GM21360 (cell line): ENCODE measurements around the gene GLB1L2.

ENCODE experiments used
- ATAC-seq: cut with Tn5 transposase; IDR thresholded peaks from one replicate; pipeline ENCODE4 v1.9.1; 2021; ENCODE audit warnings: mild to moderate bottlenecking, moderate library complexity; ENCODE audit not compliant: unreplicated experiment

GLB1L2 gene

DNA sequence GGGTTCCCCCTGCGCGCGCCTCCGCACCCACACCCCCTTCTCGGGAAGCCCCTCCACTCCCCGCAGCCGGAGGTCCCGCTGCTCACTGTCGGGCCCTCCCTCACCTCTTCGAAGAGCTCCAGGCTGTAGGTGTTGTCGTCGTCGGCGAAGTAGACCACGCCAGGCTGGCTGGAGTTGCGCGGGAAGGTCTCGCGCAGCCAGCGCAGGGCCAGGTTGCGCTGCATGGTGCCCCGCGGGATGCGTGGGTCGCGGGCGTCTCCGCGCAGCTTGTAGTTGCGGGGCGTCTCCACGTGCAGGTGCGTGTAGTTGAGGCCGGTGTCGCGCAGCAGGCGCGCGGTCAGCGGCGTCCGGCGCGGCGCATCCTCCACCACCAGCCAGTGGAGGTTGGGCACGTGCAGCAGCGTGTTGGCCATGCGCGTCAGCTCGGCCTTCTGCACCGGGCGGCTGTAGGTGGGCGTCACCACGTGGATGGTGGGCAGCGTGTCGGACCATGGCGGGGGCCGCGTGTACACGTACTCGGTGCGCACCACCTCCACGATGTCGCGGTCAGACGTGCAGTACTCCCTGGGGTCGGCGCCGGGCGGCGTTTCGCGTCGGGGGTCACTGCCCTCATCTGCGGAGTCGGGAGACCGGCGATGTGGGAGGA, 51.9 kb downstream of the GLB1L2 start:
- ATAC-seq, result no peak

DNA sequence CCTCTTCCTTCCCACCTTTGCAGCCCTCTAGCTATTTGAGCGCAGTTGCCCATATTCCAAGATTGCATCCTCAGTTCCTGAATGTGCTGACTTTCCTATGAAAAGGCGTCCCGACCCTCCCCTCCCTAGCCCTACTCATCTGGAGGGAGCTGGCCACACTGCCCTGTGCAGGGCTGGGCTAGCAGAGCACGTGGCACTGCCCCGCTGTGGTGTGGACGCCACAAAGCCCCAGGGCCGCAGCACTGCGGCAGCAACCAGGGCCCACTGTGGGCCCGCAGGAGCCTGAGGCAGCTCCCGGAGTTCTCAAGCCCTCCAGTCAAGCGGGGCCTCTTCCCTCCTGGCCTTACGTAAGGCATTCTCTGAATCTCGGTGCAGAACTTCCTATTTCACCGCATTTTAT, 52.6 kb downstream of the GLB1L2 start:
- no peak for ATAC-seq

DNA sequence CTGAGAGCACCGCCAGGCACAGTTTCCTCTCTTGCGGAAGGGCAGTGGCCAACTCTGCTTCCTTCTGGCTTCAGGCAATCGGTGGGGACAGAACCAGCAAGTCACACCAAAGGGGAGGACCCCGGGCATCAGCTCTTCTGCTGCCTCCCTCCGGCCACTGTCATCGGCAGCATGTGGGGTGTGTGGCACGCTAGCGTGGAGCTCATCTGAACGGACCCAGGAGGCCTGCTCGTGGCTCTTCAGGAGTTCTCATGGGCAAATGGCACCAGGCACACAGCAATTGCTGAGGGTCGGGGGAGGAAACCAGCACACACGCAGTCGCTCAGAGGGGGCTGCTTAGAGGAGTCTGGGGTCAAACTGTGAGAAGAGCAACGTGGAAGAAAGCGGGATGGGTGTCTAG, 53.4 kb downstream of the GLB1L2 start:
- ATAC-seq, result no peak

DNA sequence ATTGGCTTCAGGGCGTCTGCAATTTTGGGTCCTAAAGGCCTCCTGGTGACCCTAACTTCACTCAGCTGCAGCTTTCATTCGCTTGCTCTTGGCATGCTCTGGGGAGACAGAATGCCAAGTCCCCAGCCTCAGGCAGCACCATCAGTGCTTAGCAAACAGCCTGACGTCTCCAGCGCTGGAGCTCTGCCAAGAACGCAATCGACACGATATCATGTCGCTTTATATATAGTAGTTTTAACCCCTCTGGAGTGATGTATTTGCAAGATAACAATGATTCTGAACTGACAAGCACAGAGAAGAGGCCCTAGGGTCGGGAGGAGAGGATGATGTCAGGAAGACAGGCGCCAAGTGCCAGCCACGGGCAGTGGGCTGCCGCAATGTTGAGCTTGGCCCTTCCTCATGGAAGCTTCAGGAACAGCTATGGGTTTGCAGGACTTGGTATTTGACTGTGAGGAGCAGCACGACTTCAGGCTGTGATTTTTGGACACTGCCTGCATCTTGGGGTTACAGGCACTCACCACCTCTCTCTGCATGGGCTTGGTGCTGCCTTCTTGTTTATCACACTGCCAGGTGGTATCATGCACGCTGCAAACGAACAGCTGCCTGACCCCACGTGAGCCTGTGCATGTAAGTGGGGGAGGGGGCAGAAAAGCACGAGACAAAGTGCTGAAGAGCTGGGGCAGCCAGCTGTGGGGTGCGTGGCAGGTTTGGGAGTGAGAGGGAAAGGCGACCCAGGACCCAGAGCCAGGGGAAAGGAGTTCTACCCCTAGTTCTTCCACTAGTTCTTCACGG, 54.2 kb downstream of the GLB1L2 start:
- no peak for ATAC-seq

DNA sequence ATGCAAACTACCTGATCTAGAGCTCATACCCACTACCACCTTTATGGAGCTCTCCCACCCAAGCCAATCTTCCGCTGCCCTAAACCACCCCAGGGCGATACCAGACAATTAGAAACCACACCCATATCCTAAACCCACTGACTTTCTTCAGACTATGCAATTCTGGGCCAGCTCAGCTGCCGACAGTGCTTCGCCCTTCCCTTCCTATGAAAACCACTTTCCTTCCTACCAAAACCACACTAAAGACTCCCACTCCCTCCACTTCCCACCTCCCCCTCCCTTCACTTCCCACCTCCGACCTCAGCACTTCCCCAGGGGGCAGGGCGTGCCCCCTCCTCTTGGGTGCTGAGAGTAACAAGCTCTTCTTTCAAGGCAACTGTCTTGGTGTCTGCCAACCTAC, 55.2 kb downstream of the GLB1L2 start:
- no peak for ATAC-seq

DNA sequence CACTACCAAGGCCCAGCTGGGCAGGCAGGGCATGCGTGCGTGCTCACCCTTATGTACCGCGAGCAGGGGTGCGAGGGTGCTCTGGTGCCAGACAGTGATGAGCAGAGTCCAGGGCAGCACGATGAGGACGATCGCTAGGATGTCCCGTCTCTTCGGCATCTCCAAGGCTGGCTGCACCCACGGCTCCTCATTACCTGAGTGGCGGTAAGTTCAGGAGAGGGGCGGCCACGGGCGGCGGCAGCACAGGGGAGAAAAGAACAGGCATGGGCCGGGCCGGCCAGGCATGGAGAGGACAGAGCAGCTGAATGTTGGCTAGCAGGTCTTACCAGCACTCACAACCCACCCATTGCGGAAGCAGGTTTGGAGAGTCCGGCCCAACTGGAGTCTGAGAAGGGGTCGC, 55.7 kb downstream of the GLB1L2 start:
- no peak for ATAC-seq

DNA sequence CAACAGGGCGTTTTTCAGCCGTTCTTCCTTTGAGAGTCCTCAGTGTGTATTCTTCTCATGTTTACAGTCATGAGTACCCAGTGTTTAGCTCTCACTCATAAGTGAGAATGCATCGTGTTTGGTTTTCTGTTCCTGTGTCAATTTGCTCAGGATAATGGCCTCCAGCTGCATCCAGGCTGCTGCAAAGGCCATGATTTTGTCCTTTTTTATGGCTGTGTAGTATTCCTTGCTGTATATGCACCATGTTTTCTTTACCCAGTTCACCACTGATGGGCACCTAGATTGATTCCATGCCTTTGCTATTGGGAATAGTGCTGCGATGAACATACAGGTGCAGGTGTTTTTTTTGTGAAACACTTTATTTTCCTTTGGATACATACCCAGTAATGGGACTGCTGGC, 56.8 kb downstream of the GLB1L2 start:
- ATAC-seq, result no peak

DNA sequence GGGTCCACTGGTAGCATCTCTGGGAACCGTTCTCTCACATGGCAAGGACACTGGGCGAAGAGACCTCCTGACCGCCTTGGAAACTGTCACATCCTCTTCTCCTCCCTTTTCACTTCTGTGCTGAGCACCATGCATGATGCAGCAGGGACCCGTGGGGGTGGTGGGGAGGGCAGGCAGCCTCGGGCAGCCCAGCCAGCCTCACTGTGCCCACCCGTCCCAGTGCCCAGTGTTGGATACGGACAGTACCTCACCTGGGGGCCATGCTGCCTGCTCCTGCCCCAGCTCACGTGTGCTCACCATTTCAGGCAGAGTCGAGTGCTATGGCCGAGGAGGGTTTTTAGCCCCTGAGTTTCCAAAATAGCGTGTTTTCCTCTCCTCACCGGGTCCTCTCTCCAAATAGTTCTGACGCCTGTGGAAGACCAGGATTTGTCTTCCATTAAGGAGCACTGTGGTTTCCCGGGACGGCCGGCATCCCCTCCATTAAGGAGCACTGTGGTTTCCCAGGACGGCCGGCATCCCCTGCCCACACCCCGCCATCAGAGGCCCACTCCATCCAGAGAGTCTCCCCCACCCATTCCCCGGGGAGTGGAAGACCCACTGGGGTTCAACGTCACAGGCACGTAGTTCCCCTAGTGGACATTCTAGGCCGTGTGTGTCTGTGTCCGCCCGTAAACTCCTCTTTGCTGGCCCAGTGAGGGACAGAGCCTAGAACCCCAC, 57.8 kb downstream of the GLB1L2 start:
- no peak for ATAC-seq

DNA sequence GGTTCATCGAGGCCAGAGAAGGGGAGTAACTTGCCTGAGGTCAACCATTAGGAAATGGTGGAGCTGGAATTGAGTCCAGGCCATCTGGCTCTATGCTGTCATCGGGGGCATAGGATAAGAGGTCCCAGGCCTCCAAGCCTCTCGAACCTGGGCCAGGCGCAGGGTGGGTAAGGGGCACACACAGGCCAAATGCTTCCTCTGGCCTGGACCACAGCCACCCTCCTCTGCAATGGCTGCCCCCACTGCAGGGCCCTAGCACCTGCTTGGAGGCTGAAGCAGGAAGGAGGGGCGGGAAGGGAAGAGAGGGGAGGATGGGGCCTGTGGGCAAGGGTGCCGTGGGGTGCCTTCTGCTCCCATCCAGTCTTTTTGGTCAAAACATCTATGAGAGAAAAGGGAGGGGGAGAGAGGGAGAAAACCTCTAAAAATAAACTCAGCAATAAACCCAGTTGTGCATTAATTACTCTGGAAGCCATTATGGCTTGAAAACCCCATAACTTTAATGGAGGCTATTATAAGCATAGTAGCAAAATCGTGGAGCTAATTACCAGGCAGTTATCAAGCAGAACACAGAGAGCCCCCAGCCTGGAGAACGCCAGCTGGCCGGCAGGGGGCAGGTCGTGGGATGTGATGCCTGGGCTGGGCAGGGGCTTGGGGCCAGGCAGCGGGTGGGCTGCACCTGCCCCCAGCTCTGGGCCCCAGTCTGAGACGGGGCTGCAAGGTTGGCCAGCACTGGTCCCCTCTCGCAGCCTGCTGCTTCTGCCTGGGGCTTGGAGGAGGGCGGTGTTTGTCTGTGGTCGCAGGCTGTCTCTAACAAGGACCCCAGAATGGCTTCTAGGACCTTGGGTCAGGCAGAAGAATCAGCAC, 59.1 kb downstream of the GLB1L2 start:
- no peak for ATAC-seq

DNA sequence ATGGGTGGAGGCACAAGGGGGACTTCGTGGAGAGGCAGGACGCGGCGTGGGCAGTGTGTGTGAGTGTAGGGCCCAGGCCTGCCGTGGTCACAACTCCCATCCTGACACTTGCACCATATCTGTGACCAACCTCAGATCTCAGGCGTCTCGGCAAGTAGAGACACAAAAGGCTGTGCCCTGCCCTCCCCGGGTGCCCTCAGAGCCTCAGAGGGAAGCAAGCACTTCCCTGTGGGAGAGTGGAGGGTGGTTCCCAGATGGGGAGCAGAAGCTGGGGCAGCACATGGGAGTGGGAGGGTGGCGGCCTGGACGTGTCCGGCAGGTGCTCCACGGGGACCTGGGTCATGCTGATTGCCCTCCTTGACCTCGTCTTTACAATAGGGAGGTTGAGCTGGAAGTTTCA, 59.9 kb downstream of the GLB1L2 start:
- ATAC-seq, result no peak

DNA sequence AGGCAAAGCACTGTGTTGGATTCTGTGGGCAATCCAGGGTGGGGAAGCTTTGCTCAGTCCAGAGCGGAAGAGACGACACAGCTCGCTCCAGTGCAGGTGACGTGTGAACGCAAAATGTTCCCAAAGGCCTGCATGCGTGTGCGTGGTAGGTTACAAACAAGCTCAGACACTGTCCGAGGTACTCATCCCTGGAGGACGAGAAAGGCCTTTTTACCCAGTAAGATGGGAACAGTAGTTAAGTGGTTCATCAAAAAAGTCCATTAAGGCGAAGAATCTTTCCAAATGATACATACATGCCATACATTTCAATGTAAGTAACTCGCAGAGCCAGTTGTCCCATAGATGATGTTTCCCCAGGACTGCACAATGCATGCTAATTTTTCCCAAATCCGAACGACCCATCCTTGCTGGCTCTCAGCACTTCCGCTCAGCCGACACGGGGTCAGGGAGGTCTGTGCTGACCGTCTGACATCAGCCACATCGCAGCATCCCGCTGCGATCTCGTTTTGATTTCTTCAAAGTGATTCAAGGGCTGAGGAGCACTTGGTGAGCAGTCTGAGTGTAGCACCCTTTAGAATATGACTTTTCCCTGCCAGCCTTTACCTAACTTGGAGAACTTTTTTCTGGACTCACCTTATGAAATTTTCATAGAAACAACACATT, 61.3 kb downstream of the GLB1L2 start:
- ATAC-seq, result no peak

DNA sequence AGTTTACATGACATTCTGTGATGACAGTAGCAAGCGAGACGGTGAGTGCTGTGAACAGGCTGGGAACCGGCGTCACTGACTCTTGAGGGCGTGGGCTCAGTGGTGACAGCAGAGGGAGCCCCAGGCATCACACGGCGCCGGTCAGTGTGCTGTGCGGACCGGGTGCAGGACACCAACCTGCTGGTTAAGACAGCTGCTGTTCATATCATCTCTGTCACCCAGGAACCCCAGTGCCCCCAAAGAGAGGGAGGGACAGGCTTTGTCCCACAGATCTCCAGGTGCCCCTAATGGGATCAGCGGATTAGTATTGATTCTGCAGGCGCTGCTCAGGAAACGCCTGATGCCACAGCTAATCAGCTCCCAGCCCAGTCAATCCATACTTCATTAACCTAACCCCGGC, 61.9 kb downstream of the GLB1L2 start:
- no peak for ATAC-seq

DNA sequence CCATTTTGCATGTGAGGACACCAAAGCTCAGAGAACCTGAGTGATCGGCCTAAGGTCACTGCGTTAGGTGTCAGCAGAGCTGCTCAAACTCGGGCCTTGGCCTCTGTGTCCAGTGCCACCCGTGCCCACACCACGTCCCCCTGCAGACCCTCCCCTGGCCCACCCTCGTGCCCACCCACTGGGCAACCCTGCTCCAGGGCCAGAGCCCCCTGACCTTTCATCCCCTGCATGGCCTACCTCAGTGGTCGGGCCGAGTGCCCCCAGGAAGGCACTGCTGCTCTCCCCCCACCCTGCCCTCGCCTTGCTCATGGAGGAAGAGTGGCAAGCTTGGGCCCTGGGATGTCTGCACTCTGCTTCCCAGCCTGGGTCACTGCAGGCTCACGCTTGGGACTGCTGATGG, 62.5 kb downstream of the GLB1L2 start:
- no peak for ATAC-seq

DNA sequence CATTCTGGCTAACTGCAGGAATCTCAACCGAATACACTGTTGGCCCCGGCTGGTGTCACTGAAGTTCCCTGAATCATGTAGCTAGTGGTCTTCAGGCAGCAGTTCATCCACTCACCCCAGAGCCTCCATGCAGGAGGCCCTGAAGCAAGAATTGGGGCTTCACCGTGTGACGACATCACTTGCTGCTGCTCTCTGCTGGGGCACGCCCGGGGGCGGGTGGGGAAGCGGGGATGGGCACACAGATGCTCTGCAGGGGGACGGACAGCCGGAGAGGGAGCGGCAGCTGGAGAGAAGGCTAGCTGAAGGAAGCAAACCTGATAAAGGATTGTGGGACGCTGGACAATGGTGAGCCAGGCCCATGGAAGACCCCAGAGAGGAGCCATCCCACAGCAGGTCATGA, 63.2 kb downstream of the GLB1L2 start:
- ATAC-seq, result no peak

DNA sequence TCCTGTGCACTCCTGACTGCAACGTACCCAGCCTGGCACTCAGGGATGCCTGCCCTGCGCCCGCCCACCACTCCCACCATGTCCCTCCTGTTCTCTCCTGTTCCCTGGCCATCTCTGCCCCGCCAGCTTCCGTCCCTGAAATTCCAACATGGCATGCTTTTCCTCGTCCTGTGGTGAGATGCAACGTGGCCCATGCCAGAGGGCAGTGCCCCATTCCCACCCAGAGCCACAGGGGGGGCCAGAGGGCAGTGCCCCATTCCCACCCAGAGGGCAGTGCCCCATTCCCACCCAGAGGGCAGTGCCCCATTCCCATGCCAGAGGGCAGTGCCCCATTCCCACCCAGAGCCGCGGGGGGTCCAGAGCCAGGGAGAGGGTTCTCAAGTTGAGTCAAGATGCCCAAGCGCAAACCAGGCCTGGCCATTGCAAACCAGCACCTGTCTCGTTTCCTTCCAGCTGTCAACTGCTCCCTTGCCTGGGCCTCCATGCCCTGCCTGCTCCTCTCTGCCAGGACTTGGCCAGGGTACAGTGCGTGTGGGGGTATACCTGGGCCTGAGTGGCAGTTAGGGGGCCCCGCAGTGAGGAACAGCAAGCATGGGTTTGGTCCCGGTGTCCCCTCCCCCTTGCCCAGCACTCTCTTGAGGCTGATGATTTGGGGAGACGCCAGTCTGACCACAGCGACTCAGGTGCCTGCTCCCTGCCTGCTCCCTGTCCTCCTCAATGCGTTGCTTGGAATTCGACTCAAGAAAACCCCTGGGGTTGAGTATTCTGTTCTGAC, 65.7 kb downstream of the GLB1L2 start:
- no peak for ATAC-seq

DNA sequence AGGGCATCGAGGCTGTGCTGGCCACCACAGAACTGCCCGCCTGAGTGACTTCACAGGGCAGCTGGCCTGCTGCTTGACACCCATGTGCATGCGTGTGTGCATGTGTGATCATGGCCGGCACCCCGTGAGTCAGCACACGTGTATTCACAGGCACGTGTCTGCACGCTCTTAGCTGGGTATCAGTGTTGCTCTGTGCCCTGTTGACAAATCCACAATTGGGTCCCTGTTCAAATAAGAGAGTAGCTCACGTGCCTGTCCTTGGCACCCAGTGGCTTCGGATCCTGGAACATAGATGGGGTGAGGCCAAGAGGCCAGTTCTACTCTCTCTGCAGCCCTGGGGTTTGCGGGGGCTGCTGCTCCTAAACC, 66.3 kb downstream of the GLB1L2 start:
- ATAC-seq, result no peak

DNA sequence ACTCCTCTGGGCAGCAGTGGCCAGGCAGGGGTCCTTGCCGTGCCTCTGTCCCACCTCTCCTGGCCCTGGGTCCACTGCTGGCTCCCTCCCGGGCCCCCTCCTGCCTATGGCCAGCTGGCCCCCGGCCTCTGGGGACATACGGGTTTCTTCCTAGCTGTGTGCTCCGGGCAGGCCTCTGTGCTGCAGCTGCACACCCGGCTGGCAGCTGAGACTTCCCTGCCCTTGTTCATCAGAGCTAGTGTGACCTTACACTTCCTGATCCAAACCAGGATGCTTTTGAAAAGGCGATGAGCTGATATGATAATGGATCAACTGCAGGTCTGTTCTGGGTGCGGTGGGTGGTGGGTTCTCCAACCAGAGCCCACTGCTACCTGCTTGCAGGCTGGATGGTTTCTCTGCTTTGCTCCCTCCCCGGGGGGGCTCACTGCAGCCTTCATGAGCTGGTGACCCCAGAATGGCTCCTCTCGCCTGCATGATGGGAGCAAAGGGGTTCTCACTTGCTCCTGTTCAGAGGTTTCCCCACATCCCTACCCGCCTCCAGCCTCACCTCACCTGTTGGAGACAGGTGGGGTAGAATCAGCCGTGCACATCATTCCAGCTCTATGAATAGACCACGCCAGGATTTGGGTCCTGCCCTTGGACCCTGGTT, 67.0 kb downstream of the GLB1L2 start:
- ATAC-seq, result no peak

DNA sequence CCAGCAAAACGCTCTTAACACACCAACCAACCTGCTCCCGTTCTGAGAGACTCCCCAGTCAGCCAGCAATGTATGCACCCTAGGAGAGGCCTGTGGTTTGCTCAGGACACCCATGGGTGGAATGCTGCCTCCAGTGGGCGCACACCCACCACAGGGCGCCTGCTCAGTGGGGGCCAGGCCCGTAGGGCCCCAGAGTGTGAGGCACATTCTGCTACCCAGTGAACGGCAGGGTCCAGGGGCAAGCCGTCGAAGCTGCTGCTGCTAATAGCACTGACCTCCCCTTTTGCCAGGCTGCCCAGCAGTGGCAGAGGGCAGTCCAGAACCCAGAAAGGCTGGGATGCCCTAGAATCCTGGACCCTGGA, 67.5 kb downstream of the GLB1L2 start:
- no peak for ATAC-seq

DNA sequence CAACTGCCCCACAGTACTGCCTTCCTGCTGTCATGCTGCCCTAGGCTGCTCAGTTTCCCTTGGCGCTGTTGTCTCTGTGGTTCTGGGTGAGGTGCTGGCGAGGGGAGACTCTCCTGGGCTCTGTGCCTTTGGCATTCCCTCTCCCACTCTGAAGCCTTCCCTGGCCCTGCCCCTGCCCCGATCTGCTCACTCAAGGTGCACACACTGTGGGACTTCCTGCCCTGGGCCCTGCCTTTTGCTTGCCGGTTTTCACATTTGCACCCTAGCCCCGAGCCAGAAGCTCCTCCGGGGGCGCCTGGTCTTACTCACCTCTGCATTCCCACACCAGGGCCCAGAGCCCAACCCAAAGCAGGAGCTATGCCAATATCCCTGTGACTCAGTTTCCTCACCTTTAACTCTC, 68.2 kb downstream of the GLB1L2 start:
- no peak for ATAC-seq
